ENCODE measurements around the gene KRT86.
"Not testable (repeated sequence)": the region's sequence is repeated elsewhere in the genome, so short reads cannot be mapped to it uniquely, and the experiment has no call there.

Gene KRT86

DNA sequence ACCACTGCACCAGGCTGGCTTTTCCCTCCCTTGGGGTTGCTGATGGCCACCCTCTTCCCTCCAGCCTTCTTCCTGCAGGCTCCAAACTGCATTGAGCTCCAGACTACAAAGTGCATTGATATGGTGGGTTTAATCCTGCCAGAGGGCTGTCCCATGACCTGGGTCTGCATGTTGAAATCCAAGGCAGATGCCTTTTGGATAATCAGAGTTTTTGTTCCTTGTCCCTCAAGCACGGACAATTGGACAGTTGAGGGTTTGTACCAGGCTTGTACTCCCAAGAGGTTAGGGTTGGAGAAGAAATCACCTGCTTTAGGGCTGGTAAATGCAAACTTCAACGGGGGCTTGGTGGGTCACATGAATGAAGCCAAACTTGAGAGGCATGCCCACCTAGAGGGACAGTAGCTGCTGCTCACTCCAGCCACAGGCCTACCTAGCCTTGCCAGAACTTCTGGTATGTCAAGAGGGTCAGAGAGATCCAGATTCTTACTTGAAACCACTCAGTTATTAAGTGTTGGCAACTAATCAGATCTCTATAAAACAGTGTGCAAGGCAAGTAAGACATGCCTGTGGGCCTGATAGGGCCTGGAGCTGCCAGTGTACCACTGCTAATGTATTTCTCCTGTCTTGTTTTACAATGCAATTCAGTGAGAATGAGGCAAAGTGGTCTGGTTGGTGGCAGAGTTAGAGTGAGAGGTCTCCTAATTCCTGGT lies 68.5 kb downstream of the KRT86 start:
- H3K4me3 ChIP-seq (ENCODE audit: low read depth, low read length), result no peak overlapping the region
- no peak for TF ChIP-seq CTCF (IDR thresholded peaks at IDR 0.05; ENCODE audit: low read depth, low read length, missing control alignments)
- DNase-seq (ENCODE audit: low read depth), result no peak

GRCh38 chr12:52343550-52343949 lies 69.1 kb downstream of the KRT86 start:
- no peak overlapping the region for H3K4me3 ChIP-seq (ENCODE audit: low read depth, low read length)
- no peak for DNase-seq (ENCODE audit: low read depth)
- TF ChIP-seq CTCF (IDR thresholded peaks at IDR 0.05; ENCODE audit: low read depth, low read length, missing control alignments), result no peak

DNA sequence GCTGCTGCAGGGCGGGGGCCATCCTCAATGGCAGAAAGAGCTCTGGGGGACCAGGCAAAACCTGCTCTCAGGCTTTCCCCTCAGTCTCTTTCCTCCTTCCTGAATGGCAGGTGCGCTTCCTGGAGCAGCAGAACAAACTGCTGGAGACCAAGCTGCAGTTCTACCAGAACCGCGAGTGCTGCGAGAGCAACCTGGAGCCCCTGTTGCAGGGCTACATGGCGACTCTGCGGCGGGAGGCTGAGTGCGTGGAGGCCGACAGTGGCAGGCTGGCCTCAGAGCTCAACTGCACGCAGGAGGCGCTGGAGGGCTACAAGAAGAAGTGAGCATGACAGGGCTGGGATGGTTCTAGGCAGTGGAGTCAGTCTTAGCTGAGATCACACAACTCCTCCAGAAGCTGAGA lies 69.7 kb downstream of the KRT86 start:
- no peak for TF ChIP-seq CTCF (IDR thresholded peaks at IDR 0.05; ENCODE audit: low read depth, low read length, missing control alignments)
- no peak overlapping the region for H3K4me3 ChIP-seq (ENCODE audit: low read depth, low read length)
- DNase-seq (ENCODE audit: low read depth), result no peak

DNA sequence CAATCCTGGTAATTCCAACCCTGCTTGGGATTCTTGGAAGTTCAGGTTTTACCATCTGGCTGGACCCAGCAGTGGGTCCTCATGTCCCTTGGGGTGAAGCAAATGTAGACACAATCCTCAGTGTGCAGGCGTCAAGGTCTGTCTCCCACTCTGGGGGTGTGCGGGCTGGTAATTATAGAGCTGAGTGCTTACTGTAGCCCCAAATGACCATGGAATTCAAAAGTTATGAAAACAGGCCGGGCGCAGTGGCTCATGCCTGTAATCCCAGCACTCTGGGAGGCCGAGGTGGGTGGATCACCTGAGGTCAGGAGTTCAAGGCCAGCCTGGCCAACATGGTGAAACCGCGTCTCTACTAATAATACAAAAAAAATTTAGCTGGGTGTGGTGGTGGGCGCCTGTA lies 70.6 kb downstream of the KRT86 start:
- DNase-seq (ENCODE audit: low read depth); H3K4me3 ChIP-seq (ENCODE audit: low read depth, low read length): not testable (repeated sequence)

GRCh38 chr12:52346593-52346992 lies 72.1 kb downstream of the KRT86 start:
- no peak for DNase-seq (ENCODE audit: low read depth)
- no peak overlapping the region for H3K4me3 ChIP-seq (ENCODE audit: low read depth, low read length)
- TF ChIP-seq CTCF (IDR thresholded peaks at IDR 0.05; ENCODE audit: low read depth, low read length, missing control alignments), result no peak

- H3K4me3 ChIP-seq (ENCODE audit: low read depth, low read length), result no peak overlapping the region
- DNase-seq (ENCODE audit: low read depth), result no peak
- no peak for TF ChIP-seq CTCF (IDR thresholded peaks at IDR 0.05; ENCODE audit: low read depth, low read length, missing control alignments)
These were observed 72.6 kb downstream of the KRT86 start for GRCh38 chr12:52347016-52347415.

DNA sequence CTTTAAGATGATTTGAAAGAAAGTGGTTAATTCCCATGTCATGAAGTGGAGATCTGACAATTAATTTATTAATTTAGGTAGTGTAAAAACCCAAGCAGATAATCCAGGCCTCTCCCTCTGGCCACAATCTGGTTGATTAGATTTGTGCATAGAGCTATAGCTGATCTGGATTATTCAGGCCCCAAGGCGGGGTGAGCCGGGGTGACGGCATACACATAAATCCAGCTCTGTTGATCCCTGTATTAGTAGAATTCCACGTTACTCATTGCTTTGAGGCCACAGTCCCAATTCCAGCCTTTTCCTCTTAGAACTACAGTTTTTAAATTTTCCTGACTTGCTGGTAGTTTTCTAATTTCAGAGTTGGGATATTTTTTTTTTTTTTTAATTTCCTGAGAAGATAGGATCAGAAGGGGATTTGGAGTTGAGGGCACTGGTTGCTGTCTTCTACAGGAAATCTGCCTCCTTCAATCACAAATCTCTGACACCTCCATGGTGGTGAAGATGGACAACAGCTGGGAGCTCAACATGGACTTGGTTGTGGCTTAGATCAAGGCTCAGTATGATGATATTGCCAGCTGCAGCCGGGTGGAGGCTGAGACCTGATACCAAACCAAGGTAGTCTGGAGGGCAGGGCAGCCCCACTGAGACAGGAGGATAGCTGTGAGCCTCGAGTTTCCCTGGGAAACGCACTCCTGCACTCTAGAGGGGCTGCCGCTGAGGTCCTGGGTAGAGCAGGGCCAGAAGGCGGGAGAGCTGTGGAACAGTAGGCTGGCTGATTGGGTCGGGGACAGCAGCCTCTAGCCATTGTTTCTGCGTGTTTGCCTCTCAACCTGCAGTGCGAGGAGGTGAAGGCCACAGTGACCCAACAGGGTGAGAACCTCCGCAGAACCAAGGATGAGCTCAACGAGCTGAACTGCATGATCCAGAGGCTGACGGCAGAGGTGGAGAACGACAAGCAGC lies 73.4 kb downstream of the KRT86 start:
- no peak overlapping the region for H3K4me3 ChIP-seq (ENCODE audit: low read depth, low read length)
- DNase-seq (ENCODE audit: low read depth), result no peak
- TF ChIP-seq CTCF (IDR thresholded peaks at IDR 0.05; ENCODE audit: low read depth, low read length, missing control alignments), result no peak
